Neural progenitor cell (in vitro differentiated cells): ENCODE measurements around the gene KCNC1. TPM values are rescaled to one million over a fixed set of nuclear protein-coding genes. Genes with fewer than 3 reads are reported as not detected.

Source experiments
- DNase-seq: peaks from one replicate; pipeline ENCODE4 v3.0.0-alpha.2; 2016; ENCODE audit warnings: low spot score
- H2AFZ ChIP-seq: fragments of 200-600 bp; sonication (generic); replicated peaks from 2 replicates; pipeline ENCODE4 v1.6.1; 2016; ENCODE audit warnings: antibody characterized with exemption
- H3F3A ChIP-seq: fragments of 200-600 bp; sonication (generic); 2 replicates; pipeline ENCODE4 v1.6.1; 2016; ENCODE audit warnings: antibody characterized with exemption, low read depth
- H3K27ac ChIP-seq: fragments of 200-600 bp; sonication (generic); 2 replicates; pipeline ENCODE4 v1.5.1; 2016; ENCODE audit warnings: mild to moderate bottlenecking
- H3K27me3 ChIP-seq: fragments of 200-600 bp; sonication (generic); 2 replicates; pipeline ENCODE4 v1.6.1; 2016; ENCODE audit warnings: mild to moderate bottlenecking, moderate library complexity
- H3K36me3 ChIP-seq: fragments of 200-600 bp; sonication (generic); 2 replicates; pipeline ENCODE4 v1.5.1; 2016
- H3K4me1 ChIP-seq: fragments of 200-600 bp; sonication (generic); 2 replicates; pipeline ENCODE4 v1.6.1; 2016; ENCODE audit warnings: mixed run types
- H3K4me2 ChIP-seq: fragments of 200-600 bp; sonication (generic); 2 replicates; pipeline ENCODE4 v1.6.1; 2016
- H3K4me3 ChIP-seq: fragments of 200-600 bp; sonication (generic); 2 replicates; pipeline ENCODE4 v1.5.1; 2016
- H3K79me2 ChIP-seq: fragments of 200-600 bp; sonication (generic); 2 replicates; pipeline ENCODE4 v1.6.1; 2016; ENCODE audit warnings: low read depth
- H3K9ac ChIP-seq: fragments of 200-600 bp; sonication (generic); 2 replicates; pipeline ENCODE4 v1.6.1; 2016
- H3K9me3 ChIP-seq: fragments of 200-600 bp; sonication (generic); 2 replicates; pipeline ENCODE4 v1.5.1; 2016; ENCODE audit warnings: low read depth
- H4K20me1 ChIP-seq: fragments of 200-600 bp; sonication (generic); 2 replicates; pipeline ENCODE4 v1.6.1; 2016; ENCODE audit warnings: low read depth
- H3K27ac Mint-ChIP-seq: 3 replicates; pipeline ENCODE4 v1.8.0; 2021; ENCODE audit warnings: mixed read lengths
- H3K27me3 Mint-ChIP-seq: 2 replicates; pipeline ENCODE4 v1.8.0; 2022; ENCODE audit warnings: low read depth, mild to moderate bottlenecking, inconsistent platforms, moderate library complexity, mixed read lengths; ENCODE audit not compliant: insufficient read depth
- H3K36me3 Mint-ChIP-seq: 3 replicates; pipeline ENCODE4 v1.8.0; 2021; ENCODE audit warnings: mixed read lengths
- H3K4me1 Mint-ChIP-seq: 3 replicates; pipeline ENCODE4 v1.8.0; 2021; ENCODE audit warnings: mixed read lengths
- H3K4me3 Mint-ChIP-seq: 3 replicates; pipeline ENCODE4 v1.8.0; 2021; ENCODE audit warnings: mild to moderate bottlenecking, moderate library complexity, mixed read lengths
- H3K9me3 Mint-ChIP-seq: 3 replicates; pipeline ENCODE4 v1.8.0; 2020; ENCODE audit warnings: mixed read lengths
- CTCF ChIP-seq: fragments of 200-600 bp; sonication (generic); IDR thresholded peaks from 2 replicates; pipeline ENCODE4 v1.5.1; 2017; ENCODE audit warnings: antibody characterized with exemption, mild to moderate bottlenecking
- EZH2 ChIP-seq: fragments of 200-600 bp; sonication (generic); IDR thresholded peaks from 2 replicates; pipeline ENCODE4 v1.6.1; 2017; ENCODE audit warnings: antibody characterized with exemption, mild to moderate bottlenecking, moderate library complexity
- EZH2phosphoT487 ChIP-seq: fragments of 200-600 bp; sonication (generic); IDR thresholded peaks from 2 replicates; pipeline ENCODE4 v1.6.1; 2017; ENCODE audit warnings: antibody characterized with exemption
- total RNA-seq: library from RNA; depleted of rRNA; stranded (reverse); fragments of >200 nt; gene quantifications from 2 replicates; pipeline ENCODE4 v1.2.3, GENCODE V29; 2015; ENCODE audit warnings: low replicate concordance

Gene KCNC1
- total RNA-seq, 1 donor from 2014 or later = 0.04 TPM

GRCh38 chr11:17802491-17802890 is 67.9 kb downstream of the KCNC1 start:
- Histone ChIP-seq H3K36me3 (no peaks in the 10 kb centered on the region), H4K20me1 (no peaks in the 10 kb centered on the region), H3K4me3 (no peak overlapping the region), H3K9ac (no peak overlapping the region), H3F3A (no peaks in the 10 kb centered on the region), H3K79me2 (no peaks in the 10 kb centered on the region), H3K4me2 (no peak overlapping the region), H3K9me3 (peaks cover 5% of the 10 kb centered on the region), H3K27me3 (no peaks in the 10 kb centered on the region), H3K27ac (no peak overlapping the region), H2AFZ (no peak overlapping the region), H3K4me1 (peaks cover 27% of the 10 kb centered on the region)
- TF ChIP-seq EZH2phosphoT487 (no peak), CTCF (no peak), EZH2 (no peak)
- no peak for DNase-seq
- Mint-ChIP-seq H3K4me3 (no peak overlapping the region), H3K9me3 (no peaks in the 10 kb centered on the region), H3K27ac (peak overlapping the region; percentile 50), H3K27me3 (no peaks in the 10 kb centered on the region), H3K4me1 (peaks cover 52% of the 10 kb centered on the region), H3K36me3 (peaks cover 2% of the 10 kb centered on the region)

DNA sequence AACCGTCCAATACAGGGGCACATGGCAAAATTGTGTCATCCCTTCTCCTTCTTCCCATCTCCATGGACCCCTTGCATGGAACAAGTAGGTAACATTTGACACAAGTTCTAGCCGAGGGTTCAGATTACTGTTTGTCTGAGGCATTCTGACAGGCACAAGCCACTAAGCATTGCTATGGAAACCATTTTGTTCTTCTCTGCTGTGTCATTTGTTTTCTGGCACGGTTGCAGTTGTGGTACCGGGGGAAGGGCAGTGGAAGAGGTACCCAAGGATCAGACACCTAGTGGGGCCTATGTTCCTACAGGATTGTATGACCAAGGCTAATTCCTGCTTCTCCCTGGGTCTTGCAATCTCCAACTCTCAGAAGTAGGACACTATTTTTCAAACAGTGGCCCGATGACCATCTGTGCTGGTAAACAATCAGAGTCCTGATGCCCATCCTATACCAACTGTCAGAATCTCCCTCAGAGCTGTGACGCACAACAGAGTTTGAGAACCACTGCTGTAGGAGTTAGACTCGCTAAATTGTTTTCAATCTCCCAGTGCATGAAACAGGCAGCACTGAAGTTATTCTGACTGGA is 69.3 kb downstream of the KCNC1 start:
- peak; percentile 16 for DNase-seq
- Histone ChIP-seq H4K20me1 (no peaks in the 10 kb centered on the region), H3K4me2 (peak overlapping the region; percentile 57), H3K27me3 (no peaks in the 10 kb centered on the region), H3K9ac (no peak overlapping the region), H3K4me3 (no peak overlapping the region), H3K36me3 (no peaks in the 10 kb centered on the region), H3K4me1 (peaks cover 27% of the 10 kb centered on the region), H2AFZ (no peak overlapping the region), H3K9me3 (peaks cover 5% of the 10 kb centered on the region), H3F3A (no peaks in the 10 kb centered on the region), H3K79me2 (no peaks in the 10 kb centered on the region), H3K27ac (no peak overlapping the region)
- no peak overlapping the region for H3K4me3 Mint-ChIP-seq
- H3K27me3 Mint-ChIP-seq = no peaks in the 10 kb centered on the region
- TF ChIP-seq CTCF = no peak
- TF ChIP-seq EZH2 = no peak
- TF ChIP-seq EZH2phosphoT487 = no peak
- H3K9me3 Mint-ChIP-seq = no peaks in the 10 kb centered on the region
- H3K4me1 Mint-ChIP-seq = peaks cover 57% of the 10 kb centered on the region
- H3K27ac Mint-ChIP-seq = no peak overlapping the region
- no peaks in the 10 kb centered on the region for H3K36me3 Mint-ChIP-seq

GRCh38 chr11:17805043-17805442 is 70.5 kb downstream of the KCNC1 start:
- Histone ChIP-seq H3K36me3 (no peaks in the 10 kb centered on the region), H3K27me3 (no peaks in the 10 kb centered on the region), H3K79me2 (no peaks in the 10 kb centered on the region), H2AFZ (no peak overlapping the region), H3K9me3 (peaks cover 5% of the 10 kb centered on the region), H3F3A (no peaks in the 10 kb centered on the region), H3K4me2 (no peak overlapping the region), H4K20me1 (no peaks in the 10 kb centered on the region), H3K4me1 (peaks cover 27% of the 10 kb centered on the region), H3K4me3 (no peak overlapping the region), H3K27ac (no peak overlapping the region), H3K9ac (no peak overlapping the region)
- Mint-ChIP-seq H3K36me3 (peaks cover 3% of the 10 kb centered on the region), H3K4me1 (peaks cover 57% of the 10 kb centered on the region), H3K27me3 (no peaks in the 10 kb centered on the region), H3K27ac (no peak overlapping the region), H3K9me3 (no peaks in the 10 kb centered on the region), H3K4me3 (no peak overlapping the region)
- no peak for DNase-seq
- TF ChIP-seq EZH2phosphoT487 (no peak), CTCF (no peak), EZH2 (no peak)
